ENCODE measurements around the gene TNFSF4.

- TF ChIP-seq CTCF (IDR thresholded peaks at IDR 0.05 in 2 of 3, conservative IDR thresholded peaks at IDR 0.05 in 1 of 3; ENCODE audit: borderline replicate concordance in 1 of 3, insufficient read depth in 1 of 3, low read depth in 2 of 3, low read length in 2 of 3) (no peak), POLR2AphosphoS5 (IDR thresholded peaks at IDR 0.05; ENCODE audit: low read depth, low read length) (no peak), EZH2 (IDR thresholded peaks at IDR 0.05) (no peak), ZBTB33 (IDR thresholded peaks at IDR 0.05; ENCODE audit: extremely low read depth, insufficient replicate concordance, low read length) (no peak), RAD21 (IDR thresholded peaks at IDR 0.05; ENCODE audit: low read depth) (no peak), YY1 (IDR thresholded peaks at IDR 0.05; ENCODE audit: extremely low read depth, insufficient replicate concordance, low read depth, low read length) (no peak), REST (IDR thresholded peaks at IDR 0.05; ENCODE audit: low read depth) (no peak)
Measured at GRCh38 chr1:173253046-173253445, 45.9 kb upstream of the TNFSF4 start.
